ENCODE measurements around the gene RAPGEF5. TPM values are rescaled to one million over a fixed set of nuclear protein-coding genes. Genes with fewer than 3 reads are reported as not detected.

The RAPGEF5 gene
- total RNA-seq, 1 experiment from 2014 or later: 5.6 TPM

- no peak for DNase-seq
- H4K20me1 ChIP-seq (ENCODE audit: low read length): no peaks in the 10 kb centered on the region
- ATAC-seq: no peak
- no peaks in the 10 kb centered on the region for H3K9me3 ChIP-seq (ENCODE audit: low read length)
- TF ChIP-seq CTCF (conservative IDR thresholded peaks at IDR 0.05; ENCODE audit: low read depth, low read length) (no peak), EZH2 (IDR thresholded peaks at IDR 0.05; ENCODE audit: low read length, unreplicated experiment) (no peak), EZH2phosphoT487 (IDR thresholded peaks at IDR 0.05; ENCODE audit: borderline replicate concordance, low read length) (no peak)
- H3K4me1 ChIP-seq (ENCODE audit: insufficient read depth, low read length): no peaks in the 10 kb centered on the region
- POLR2A ChIA-PET (ENCODE audit: unreplicated experiment): no interaction called here
- no peak overlapping the region for H3K4me3 ChIP-seq (ENCODE audit: low read length)
- no TSS peak for BruUV-seq (replicated peaks)
- H2AFZ ChIP-seq (ENCODE audit: low read length): no peak overlapping the region
- no peaks in the 10 kb centered on the region for H3K27me3 ChIP-seq (ENCODE audit: low read length)
- intact Hi-C loops (cut with micrococcal nuclease): no loop called here
- no peaks in the 10 kb centered on the region for H3F3A ChIP-seq (ENCODE audit: low read length, unreplicated experiment)
- no peaks in the 10 kb centered on the region for H3K79me2 ChIP-seq (ENCODE audit: low read length)
- H3K9ac ChIP-seq (ENCODE audit: low read length): no peak overlapping the region
- no peaks in the 10 kb centered on the region for H3K9me2 ChIP-seq (replicated peaks; ENCODE audit: low read length)
- no peaks in the 10 kb centered on the region for H3K36me3 ChIP-seq (ENCODE audit: low read depth, low read length)
- no peak overlapping the region for H3K27ac ChIP-seq (ENCODE audit: low read length)
- H3K4me2 ChIP-seq (ENCODE audit: low read length): no peak overlapping the region
- CTCF ChIA-PET: no interaction called here
Observed at GRCh38 chr7:22138886-22139285, 218.1 kb downstream of the RAPGEF5 start.

GRCh38 chr7:22138106-22138505 lies 218.8 kb downstream of the RAPGEF5 start:
- TF ChIP-seq CTCF (conservative IDR thresholded peaks at IDR 0.05; ENCODE audit: low read depth, low read length) (no peak), EZH2 (IDR thresholded peaks at IDR 0.05; ENCODE audit: low read length, unreplicated experiment) (no peak), EZH2phosphoT487 (IDR thresholded peaks at IDR 0.05; ENCODE audit: borderline replicate concordance, low read length) (no peak)
- BruUV-seq (replicated peaks): no TSS peak
- Histone ChIP-seq H3K79me2 (ENCODE audit: low read length) (no peaks in the 10 kb centered on the region), H3K9ac (ENCODE audit: low read length) (no peak overlapping the region), H3K9me3 (ENCODE audit: low read length) (no peaks in the 10 kb centered on the region), H3K4me2 (ENCODE audit: low read length) (no peak overlapping the region), H3K9me2 (replicated peaks; ENCODE audit: low read length) (no peaks in the 10 kb centered on the region), H2AFZ (ENCODE audit: low read length) (no peak overlapping the region), H3K27me3 (ENCODE audit: low read length) (no peaks in the 10 kb centered on the region), H3K4me1 (ENCODE audit: insufficient read depth, low read length) (no peaks in the 10 kb centered on the region), H3K4me3 (ENCODE audit: low read length) (no peak overlapping the region), H4K20me1 (ENCODE audit: low read length) (no peaks in the 10 kb centered on the region), H3F3A (ENCODE audit: low read length, unreplicated experiment) (no peaks in the 10 kb centered on the region), H3K36me3 (ENCODE audit: low read depth, low read length) (no peaks in the 10 kb centered on the region), H3K27ac (ENCODE audit: low read length) (no peak overlapping the region)
- DNase-seq: no peak
- CTCF ChIA-PET: no interaction called here
- no peak for ATAC-seq
- intact Hi-C loops (cut with micrococcal nuclease): no loop called here
- POLR2A ChIA-PET (ENCODE audit: unreplicated experiment): interaction anchor here (0.7 kb wide), 1 partner anchor 104 kb away, joined by 6 read pairs; no protein-coding TSS in a partner anchor

GRCh38 chr7:22137466-22137865 lies 219.5 kb downstream of the RAPGEF5 start:
- CTCF ChIA-PET: no interaction called here
- BruUV-seq (replicated peaks): no TSS peak

More at GRCh38 chr7:22137466-22137865, 219.5 kb downstream of the RAPGEF5 start:
- intact Hi-C loops (cut with micrococcal nuclease): no loop called here
- POLR2A ChIA-PET (ENCODE audit: unreplicated experiment): no interaction called here
- DNase-seq: no peak
- Histone ChIP-seq H3K4me2 (ENCODE audit: low read length) (no peak overlapping the region), H3K79me2 (ENCODE audit: low read length) (no peaks in the 10 kb centered on the region), H2AFZ (ENCODE audit: low read length) (no peak overlapping the region), H3K4me3 (ENCODE audit: low read length) (no peak overlapping the region), H3F3A (ENCODE audit: low read length, unreplicated experiment) (no peaks in the 10 kb centered on the region), H3K36me3 (ENCODE audit: low read depth, low read length) (no peaks in the 10 kb centered on the region), H3K9me3 (ENCODE audit: low read length) (no peaks in the 10 kb centered on the region), H3K9me2 (replicated peaks; ENCODE audit: low read length) (no peaks in the 10 kb centered on the region), H3K27ac (ENCODE audit: low read length) (no peak overlapping the region), H3K4me1 (ENCODE audit: insufficient read depth, low read length) (no peaks in the 10 kb centered on the region), H3K9ac (ENCODE audit: low read length) (no peak overlapping the region), H3K27me3 (ENCODE audit: low read length) (no peaks in the 10 kb centered on the region), H4K20me1 (ENCODE audit: low read length) (no peaks in the 10 kb centered on the region)
- TF ChIP-seq EZH2phosphoT487 (IDR thresholded peaks at IDR 0.05; ENCODE audit: borderline replicate concordance, low read length) (no peak), EZH2 (IDR thresholded peaks at IDR 0.05; ENCODE audit: low read length, unreplicated experiment) (no peak), CTCF (conservative IDR thresholded peaks at IDR 0.05; ENCODE audit: low read depth, low read length) (no peak)
- no peak for ATAC-seq

Measured in PC-3 (cell line).